Body of pancreas (tissue), 4 donors: Measurements from ENCODE around the gene LNPK. TPM values are rescaled to one million over a fixed set of nuclear protein-coding genes. Genes with fewer than 3 reads are reported as not detected.

Experiments used
- ATAC-seq: fragments of 150-250 bp; one replicate; pipeline ENCODE4 v1.9.1; 2016
- DNase-seq, 4 donors: peaks; one replicate each; pipeline ENCODE4 v3.0.0-alpha.2; 2019
- H3K27ac ChIP-seq, 4 donors: fragments of 200-600 bp; sonication (generic); 1 replicate in 3 of 4; 2 replicates in 1 of 4; pipeline versions ENCODE4 v1.5.1 to v1.6.1; 2016 to 2019; ENCODE audit warnings: mild to moderate bottlenecking in 1 of 4, mixed read lengths in 1 of 4, moderate library complexity in 1 of 4
- H3K27me3 ChIP-seq, 2 donors: fragments of 200-600 bp; sonication (generic); one replicate each; pipeline ENCODE4 v1.6.0; 2016; ENCODE audit warnings: mild to moderate bottlenecking in 1 of 2
- H3K36me3 ChIP-seq, 2 donors: fragments of 200-600 bp; sonication (generic); replicated peaks in 1 of 2; 2 replicates each; pipeline ENCODE4 v1.5.1; 2016; ENCODE audit warnings: low read depth in 2 of 2; ENCODE audit not compliant: insufficient read depth in 1 of 2
- H3K4me1 ChIP-seq: fragments of 200-600 bp; sonication (generic); one replicate; pipeline ENCODE4 v1.6.0; 2016
- H3K4me3 ChIP-seq, 2 donors: fragments of 200-600 bp; sonication (generic); 1 replicate in 1 of 2; 2 replicates in 1 of 2; pipeline ENCODE4 v1.5.1; 2016 to 2019
- H3K9me3 ChIP-seq, 3 donors: fragments of 200-600 bp; sonication (generic); 1 replicate in 2 of 3; 2 replicates in 1 of 3; pipeline ENCODE4 v1.5.1; 2016
- CTCF ChIP-seq, 7 experiments: fragments of 450-650 bp in 4 of 7; fragments of 200-600 bp in 3 of 7; sonication (generic) in 3 of 7; IDR thresholded peaks; one replicate each; pipeline ENCODE4 v1.5.1; 2016 to 2019; ENCODE audit warnings: antibody characterized with exemption in 7 of 7
- POLR2A ChIP-seq, 3 donors: fragments of 450-650 bp; IDR thresholded peaks; one replicate each; pipeline ENCODE4 v1.6.1; 2016; ENCODE audit warnings: antibody characterized with exemption in 3 of 3, mild to moderate bottlenecking in 2 of 3
- WGBS, 2 donors: methylation state at CpG; one replicate each; pipeline ENCODE4 v1.1.5; 2017; 5-methylcytosine and 5-hydroxymethylcytosine counted together
- intact Hi-C: fragments of 100-400 bp; cut with DNase I; formaldehyde crosslinking; loops from one replicate; pipeline ENCODE4 v1.15.1; 2023
- total RNA-seq, 2 donors: library from RNA; depleted of rRNA; stranded (reverse); fragments of >200 nt; gene quantifications; one replicate each; pipeline ENCODE4 v1.1.0, GENCODE V29; 2016

LNPK gene
- total RNA-seq, 2 donors from 2014 or later: 6.6 to 10.6 TPM

DNA sequence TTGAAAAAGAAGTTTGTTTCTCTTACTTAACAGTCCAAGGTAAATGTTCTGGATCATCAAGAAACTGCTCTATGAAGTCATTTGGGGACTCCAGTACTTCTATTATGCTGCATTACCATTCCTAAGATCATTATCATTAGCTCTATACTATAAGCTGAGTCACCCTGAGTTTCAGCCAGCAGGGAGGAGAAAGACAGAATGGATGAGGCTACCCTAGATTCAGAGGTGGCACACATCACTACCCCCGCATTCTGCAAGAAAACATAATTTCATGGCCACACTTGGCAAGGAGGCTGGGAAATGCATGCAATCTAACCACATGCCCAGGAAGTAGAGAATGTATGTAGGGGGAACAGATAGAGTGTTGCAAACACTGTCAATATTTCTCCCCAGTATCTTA, 16.6 kb upstream of the LNPK start:
- no peak overlapping the region for H3K27ac ChIP-seq
- no peaks in the 10 kb centered on the region for H3K4me1 ChIP-seq
- no peaks in the 10 kb centered on the region for H3K9me3 ChIP-seq
- intact Hi-C loops: no loop called here
- DNase-seq (no peak), ATAC-seq (no peak)
- WGBS, 2 donors: 84 to 88% methylated on average over 1 of the region's 1 CpG
- no peak overlapping the region for H3K4me3 ChIP-seq
- H3K27me3 ChIP-seq: no peaks in the 10 kb centered on the region
- H3K36me3 ChIP-seq: no peaks in the 10 kb centered on the region
- no peak for TF ChIP-seq POLR2A (IDR thresholded peaks at IDR 0.05)
- TF ChIP-seq CTCF (IDR thresholded peaks at IDR 0.05): no peak

DNA sequence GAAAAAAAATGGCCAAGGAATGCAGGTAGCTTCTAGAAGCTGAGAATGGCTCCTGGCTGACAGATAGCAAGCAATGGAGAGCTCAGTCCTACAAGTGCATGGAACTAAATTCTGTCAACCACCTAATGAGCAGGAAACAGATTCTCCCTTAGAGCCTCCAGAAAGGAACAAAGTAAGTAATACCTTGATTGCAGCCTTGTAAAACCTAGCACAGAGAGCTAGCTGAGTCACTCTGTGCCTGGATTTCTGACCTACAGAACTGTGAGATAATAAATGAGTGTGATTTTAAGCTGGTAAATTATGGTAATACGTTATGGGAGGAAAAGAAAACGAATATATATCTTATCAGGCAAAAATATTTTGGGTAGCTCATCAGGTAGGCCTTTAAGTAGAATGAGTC, 7.4 kb upstream of the LNPK start:
- intact Hi-C loops: no loop called here
- 73 to 78% methylated on average over 2 of the region's 2 CpGs for WGBS, 2 donors
- DNase-seq (no peak), ATAC-seq (no peak)
- H3K27me3 ChIP-seq: no peaks in the 10 kb centered on the region
- no peaks in the 10 kb centered on the region for H3K9me3 ChIP-seq
- H3K4me3 ChIP-seq: no peak overlapping the region
- no peaks in the 10 kb centered on the region for H3K36me3 ChIP-seq
- no peaks in the 10 kb centered on the region for H3K4me1 ChIP-seq
- no peak overlapping the region for H3K27ac ChIP-seq
- TF ChIP-seq CTCF (IDR thresholded peaks at IDR 0.05): no peak
- no peak for TF ChIP-seq POLR2A (IDR thresholded peaks at IDR 0.05)

DNA sequence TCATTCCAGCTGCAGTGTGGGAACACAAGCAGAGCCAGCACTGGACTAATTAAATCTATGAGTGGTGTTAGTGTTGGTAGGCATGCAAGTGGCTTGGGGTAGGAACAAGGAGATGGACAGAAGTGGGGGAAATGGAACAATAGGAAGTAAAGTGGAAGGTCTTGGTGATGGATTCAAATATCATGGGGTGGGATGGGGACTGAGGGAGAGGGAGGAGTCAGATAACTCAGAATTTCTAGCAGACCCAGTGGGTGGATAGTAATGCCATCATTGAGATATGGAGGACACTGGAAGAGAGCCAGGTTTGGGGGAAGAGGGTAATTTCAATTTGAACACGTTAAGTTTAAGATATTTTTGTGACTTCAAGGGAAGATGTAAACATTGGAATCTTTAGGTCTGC, 2.9 kb upstream of the LNPK start:
- no peak for ATAC-seq
- H3K4me3 ChIP-seq: no peak overlapping the region
- DNase-seq: no peak
- no peaks in the 10 kb centered on the region for H3K36me3 ChIP-seq
- H3K27ac ChIP-seq: no peak overlapping the region
- intact Hi-C loops: no loop called here
- peaks cover 19% of the 10 kb centered on the region for H3K4me1 ChIP-seq
- no peak for TF ChIP-seq CTCF (IDR thresholded peaks at IDR 0.05)
- no peak for TF ChIP-seq POLR2A (IDR thresholded peaks at IDR 0.05)
- H3K27me3 ChIP-seq: no peaks in the 10 kb centered on the region
- 50 to 54% methylated on average over 1 of the region's 1 CpG for WGBS, 2 donors
- H3K9me3 ChIP-seq: no peaks in the 10 kb centered on the region

- no peak for DNase-seq
- no peak overlapping the region for H3K4me3 ChIP-seq
Observed at GRCh38 chr2:176003958-176004357, 1.9 kb upstream of the LNPK start.

More at GRCh38 chr2:176003958-176004357, 1.9 kb upstream of the LNPK start:
- ATAC-seq: no peak
- Histone ChIP-seq H3K27me3 (no peaks in the 10 kb centered on the region), H3K36me3 (no peaks in the 10 kb centered on the region), H3K27ac (no peak overlapping the region), H3K9me3 (no peaks in the 10 kb centered on the region), H3K4me1 (peaks cover 22% of the 10 kb centered on the region)
- intact Hi-C loops: no loop called here
- no peak for TF ChIP-seq CTCF (IDR thresholded peaks at IDR 0.05)
- no peak for TF ChIP-seq POLR2A (IDR thresholded peaks at IDR 0.05)
- WGBS, 2 donors: 48% methylated on average over 5 of the region's 5 CpGs
